Ramos (cell line): ENCODE measurements around the gene CPZ.
"Not testable (repeated sequence)": the region's sequence is repeated elsewhere in the genome, so short reads cannot be mapped to it uniquely, and the experiment has no call there.

Experiments
- in situ Hi-C: fragments of 300-500 bp; cut with MboI; formaldehyde crosslinking; loops from one replicate; pipeline ENCODE4 v1.14.3; 2022; ENCODE audit warnings: low sequenced_read_pairs; ENCODE audit not compliant: unreplicated experiment

Gene CPZ

DNA sequence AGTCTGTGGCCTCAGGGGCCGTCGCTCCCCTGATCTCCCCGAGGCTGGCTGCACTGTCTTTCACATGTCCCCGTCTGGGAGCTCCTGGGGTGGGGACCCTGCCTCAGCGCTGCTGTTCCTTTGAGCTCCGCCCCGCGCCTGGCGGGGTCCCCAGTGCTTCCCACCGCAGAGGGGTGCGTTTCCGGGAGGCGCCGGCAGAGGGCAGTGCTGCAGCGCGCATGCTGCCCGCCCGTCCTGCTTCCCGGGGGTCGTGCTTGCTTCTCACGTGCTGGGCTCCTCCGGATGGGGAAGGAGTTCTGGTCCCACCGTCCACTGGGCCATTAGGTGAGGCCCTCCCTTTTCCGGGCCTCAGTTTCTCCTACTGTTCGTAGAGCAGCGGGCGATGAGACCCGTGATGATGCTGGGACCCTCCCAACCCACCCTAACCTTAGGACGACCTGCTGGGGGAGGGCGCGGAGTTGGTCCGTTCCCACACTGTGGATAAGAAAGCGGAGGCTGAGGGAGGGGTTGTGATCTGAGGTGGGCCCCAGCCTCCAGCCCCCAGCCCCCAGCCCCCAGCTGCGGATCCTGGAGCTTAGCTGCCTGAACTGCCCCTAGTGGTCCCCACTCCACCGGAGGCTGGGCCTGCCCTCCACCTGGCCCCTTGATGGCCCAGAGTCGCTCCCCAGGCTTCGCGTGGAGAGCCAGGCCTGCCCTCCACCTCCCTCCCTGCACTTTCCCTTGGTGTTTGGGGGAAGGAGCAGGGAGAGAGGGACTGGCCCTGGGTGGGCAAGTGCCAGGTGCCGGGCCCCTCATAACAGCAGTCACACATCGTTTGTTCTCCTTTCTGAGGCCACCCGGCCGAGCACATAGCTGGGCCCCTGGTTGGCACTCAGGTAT is 15.3 kb downstream of the CPZ start:
- in situ Hi-C loops: no loop called here

DNA sequence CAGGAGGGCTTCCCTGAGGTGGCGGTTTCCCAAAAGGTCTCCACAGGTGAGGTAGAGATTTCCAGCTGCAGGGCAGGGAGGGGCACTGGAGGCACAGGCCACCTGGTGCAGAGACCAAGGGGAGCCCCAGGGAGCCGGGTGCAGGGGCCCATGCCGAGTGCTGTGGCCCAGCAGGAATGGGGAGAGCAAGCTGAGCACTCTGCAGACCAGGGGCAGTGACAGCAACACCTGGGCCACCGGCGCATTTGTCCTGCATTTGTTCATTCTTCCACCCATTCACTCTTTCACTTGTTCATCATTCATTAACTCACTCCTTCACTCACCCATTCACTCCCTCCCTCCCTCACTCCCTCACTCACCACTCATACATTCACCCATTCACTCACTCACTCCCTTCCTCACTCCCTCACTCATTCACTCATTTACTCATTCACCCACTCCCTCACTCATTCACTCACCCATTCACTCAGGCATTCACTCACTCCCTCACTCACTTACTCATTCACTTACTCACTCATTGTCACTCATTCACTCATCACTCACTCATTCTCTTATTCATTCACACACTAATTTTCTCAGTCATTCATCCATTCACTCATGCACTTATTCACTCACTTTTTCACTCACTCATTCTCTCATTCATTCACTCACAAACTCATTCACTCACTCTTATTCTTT is 16.3 kb downstream of the CPZ start:
- in situ Hi-C loops: no loop called here

DNA sequence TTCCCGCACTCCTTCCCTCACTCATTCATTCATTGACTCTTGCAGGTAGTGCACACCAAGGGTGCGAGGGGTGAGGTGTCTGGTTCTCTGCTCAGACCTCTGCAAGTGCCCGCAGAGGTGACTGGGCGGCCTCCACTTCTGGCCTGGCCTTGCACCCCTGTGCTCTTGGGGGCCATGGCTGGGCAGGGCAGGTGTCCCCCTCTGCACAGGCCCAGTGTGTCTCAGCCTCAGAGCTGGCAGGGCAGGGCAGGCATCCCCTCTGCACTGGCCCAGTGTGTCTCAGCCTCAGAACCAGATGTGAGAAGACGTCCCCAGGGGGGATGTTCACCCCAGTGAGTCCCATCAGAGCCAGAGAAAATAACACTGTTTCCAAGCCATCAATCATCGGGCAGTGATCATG is 16.8 kb downstream of the CPZ start:
- in situ Hi-C loops: no loop called here

DNA sequence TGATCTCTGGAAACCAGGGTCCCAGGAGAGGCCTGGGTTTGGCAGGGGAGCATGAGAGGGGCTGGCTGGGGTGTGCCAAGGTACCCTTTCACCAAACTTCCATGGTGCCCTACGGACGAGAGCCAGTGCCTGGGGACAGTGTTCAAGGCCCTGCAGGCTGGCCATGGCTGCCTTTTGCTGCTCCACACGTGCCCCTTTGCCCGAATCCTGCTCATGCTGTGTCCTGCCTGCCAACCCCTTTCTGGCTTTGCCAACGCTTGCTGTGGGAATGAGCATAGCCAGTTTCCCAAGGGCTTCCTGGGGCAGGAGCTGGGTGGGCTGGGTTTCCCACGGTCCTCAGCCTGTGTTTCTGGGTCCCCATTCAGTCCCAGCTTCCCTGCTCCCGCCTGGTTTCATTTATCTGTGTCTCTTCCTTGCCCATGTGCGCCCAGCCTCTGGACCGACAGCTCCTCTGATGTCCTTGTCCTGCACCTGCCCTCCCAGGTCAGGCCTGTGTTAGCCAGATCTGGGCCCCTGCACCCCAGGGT is 17.3 kb downstream of the CPZ start:
- in situ Hi-C loops: no loop called here

DNA sequence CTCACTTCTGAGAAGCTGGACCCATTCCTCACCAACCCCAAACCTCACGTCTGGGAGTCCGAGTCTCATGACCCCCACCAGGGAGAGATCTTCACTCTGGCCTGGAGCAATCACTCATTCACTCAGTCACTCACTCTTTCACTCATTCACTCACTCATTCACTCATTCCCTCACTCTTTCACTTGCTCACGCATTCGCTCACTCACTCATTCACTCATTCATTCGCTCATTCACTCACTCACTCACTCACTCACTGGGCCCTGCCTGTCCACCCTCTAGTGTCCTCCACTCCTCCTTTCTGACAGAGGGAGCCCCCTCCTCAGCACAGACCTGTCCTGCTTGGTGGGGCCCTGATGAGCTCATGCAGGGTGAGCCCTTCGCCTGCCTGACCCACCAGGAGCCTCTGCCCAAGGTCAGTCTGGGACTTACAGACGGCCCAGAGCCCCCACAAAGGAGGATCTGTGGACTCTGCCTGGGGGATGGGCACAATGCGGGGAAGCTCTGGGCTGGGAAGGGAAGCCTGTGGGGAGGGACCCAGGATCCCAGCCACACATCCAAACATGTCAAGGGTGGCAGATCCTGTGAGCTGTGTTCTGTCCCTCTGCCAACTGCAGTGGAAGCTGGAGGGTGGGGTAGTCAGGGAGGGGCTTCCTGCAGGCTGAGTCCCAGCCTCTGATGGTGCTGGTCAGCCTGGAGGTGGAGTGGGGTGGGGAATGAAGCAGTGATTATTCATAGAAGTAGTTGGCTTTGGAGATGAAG is 18.5 kb downstream of the CPZ start:
- in situ Hi-C loops: no loop called here

DNA sequence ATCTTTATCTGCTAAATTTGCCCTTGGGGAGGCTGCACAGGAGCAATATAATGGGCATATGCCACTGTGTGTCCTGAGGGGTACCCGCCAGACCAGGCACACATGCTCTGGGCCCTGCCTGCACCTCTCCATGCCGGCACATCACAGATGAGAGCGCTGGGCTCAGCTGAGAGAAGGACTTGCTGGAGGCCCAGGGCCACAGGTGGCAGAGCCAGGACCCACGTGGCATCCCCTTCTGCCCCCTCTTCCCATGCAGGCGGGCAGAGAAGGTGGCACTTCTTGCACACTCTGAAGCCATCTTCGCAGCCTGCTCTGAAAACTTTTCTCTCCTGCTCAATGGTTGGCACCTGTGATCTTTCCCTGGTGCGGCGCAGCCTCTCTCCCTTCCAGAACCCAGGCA is 20.1 kb downstream of the CPZ start:
- in situ Hi-C loops: no loop called here

DNA sequence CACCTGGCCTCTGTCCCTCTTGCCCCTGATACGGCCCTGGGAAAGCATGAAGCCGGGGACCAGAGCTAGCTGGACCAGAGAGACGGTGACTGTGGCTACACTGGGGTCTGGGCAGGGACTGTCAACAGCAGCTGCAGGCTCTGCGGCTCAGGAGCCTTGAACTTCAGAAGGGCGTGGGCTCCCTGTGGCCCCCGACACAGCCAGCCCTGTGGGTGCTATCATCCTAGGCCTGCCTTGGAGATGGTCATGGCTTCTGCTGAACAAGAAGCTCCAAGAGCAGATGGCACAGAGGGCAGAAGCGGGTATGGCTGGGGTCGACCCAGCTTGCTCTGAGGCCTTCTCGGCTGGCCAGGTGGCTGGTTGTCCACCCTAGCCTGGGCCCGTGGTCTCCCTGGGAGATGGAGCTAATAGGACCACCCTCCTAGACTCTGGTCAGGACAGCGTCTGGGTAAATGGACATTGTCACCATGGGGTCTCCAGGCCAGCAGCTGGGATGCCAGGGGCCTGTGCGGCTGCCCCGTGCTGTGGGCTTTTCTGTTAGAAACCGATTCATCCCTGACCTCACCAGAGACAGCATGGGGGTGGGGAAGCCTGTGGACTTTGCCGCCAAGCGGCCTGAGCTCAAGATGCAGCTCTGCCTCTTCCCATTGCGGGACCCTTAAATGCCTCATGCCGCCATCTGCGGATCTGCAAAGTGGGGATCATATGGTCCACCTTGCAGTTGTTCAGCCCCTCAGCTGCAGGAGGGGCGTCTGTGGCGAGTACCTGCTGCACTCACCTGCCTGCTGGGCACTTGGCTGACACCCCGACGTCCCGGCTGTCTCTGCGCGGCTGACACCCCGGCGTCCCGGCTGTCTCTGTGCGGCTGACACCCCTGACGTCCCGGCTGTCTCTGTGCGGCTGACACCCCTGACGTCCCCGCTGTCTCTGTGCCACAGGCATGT is 21.1 kb downstream of the CPZ start:
- in situ Hi-C loops: no loop called here

DNA sequence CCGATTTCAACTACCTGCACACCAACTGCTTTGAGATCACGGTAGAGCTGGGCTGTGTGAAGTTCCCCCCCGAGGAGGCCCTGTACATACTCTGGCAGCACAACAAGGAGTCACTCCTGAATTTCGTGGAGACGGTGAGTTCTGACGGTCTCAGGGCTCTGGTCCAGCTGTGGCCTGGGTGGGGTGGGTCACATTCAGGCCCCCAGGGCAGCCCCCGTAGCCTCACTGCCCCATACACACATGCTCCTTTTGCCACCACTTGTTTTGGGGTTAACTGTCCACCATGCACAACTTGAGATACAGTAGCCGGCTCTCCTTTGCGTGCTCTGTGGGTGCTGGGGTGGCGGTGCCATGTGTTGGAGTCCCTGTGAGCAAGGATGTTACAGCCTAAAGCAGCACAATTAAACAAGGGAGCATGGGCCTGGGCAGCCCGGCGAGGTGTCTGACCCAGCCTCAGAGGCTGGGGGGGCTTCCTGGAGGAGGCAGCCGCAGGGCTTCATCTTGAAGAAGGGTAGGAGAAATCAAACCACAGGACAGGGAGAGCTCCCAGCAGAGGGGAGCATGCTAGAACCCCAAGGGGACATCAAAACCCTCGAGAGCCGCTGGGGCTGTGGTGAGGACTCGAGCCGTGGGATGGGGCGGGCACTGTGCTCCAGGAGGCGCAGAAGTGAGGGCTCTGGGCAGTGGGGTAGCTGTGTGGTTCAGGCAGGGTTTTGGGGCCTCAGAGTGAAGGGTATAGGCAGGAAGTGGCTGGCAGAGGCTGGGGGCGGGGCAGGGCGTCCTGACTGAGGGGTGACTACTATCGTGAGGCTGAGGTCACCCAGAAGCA is 22.0 kb downstream of the CPZ start:
- in situ Hi-C loops: no loop called here

DNA sequence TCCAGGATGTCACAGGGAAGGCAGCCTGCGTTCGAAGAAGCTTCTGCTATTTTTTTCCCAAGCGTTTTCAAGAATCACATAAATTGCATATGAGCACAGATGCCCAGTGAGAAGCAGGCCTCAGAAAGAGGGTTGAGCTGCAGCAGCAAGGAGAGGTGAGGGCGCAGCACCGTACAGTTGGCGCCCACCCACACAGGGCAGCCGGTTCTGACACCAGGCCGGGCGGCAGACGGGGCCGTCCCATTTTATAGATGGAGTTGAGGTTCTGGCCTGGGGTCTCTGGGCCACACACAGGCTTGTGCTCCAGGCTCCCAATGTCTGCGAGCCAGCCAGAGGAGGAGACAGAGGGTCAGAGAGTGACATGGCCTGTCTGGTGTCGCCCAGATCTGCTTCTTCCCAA is 22.8 kb downstream of the CPZ start:
- in situ Hi-C loops: no loop called here

DNA sequence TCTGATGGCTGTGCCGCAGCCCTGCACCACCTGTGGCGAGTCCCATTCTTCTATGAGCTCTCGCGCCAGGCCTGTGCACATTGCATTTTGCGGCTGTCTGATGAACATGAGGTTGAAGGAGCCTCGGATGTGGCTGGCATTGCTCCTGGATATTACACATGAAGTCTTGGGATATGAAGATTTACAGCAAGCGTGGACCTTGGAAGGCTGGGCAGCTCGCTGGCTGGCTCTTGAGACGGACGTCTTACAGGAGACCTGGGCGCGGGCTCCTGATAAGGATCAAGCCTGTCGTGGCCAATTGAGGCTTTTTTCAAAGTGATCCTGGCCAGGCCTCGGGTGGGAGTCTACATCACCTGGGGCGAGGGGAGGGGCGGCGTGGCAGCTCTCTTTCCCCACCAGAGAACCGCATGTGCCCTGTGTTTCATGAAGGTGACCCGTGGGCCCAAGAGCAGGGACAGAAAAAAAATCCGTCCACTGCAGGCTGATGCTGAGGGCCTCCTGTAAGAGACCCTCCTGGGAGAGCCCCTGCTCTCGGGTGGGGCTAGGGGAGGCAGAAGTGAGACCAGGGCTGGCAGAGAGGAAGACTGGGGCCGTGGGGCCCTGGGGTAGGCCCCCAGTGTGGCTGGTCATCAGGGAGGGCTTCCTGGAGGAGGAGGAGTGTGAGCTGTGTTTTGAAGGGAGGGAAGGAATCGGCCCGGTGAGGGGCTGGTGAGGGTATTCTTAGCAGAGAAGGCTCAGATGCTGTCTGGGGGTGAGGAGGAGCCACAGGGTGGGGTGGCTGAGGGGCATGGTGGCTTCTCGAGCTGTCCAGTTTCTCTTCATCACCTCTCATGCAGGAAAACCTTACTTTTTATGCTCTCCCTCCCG is 23.6 kb downstream of the CPZ start:
- in situ Hi-C loops: no loop called here

DNA sequence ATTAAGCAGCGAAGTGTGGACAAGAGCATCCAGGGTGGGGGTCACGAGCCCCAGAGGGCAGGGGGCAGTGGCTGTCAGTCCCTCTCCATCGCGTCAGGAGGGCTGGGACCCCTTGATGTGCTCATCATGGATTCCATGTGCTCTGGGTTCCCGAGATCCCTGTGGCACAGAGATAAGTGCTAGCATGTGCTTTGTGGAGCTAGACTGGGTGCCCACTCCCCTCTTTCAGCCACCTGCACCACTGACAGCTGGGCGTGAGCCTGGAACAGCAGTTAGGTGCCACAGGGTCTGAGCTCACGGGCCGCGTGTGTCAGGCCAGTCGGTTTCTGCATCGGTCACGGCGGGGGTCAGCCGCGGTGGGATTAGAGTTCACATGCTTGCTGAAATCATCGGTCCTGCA is 24.3 kb downstream of the CPZ start:
- in situ Hi-C loops: no loop called here

DNA sequence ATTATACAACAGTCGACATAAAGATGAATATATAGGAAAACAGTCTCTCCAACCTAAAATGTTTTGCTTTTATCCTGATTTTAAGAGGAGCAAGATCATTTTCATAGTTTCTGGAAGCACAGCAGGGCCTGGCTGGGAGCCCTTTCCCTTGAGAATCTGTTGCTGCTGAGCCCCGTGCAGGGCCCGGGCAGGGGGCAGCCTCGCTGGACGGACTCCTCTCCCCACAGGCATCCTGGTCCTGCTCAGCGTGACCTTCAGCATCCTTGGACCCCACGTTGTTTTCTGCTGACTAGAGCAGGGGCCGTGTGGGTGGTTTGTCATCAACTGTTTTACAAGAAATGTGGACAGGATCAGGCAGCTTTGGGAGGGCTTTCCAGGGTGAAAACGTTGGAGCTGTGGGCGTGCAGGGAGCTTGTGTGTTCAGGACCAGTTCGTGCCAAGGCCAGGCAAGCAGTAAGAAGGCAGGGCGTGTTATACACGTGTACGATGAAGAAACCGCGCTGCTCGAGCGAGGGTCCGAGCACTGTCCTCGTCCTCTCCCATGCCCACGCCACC is 25.0 kb downstream of the CPZ start:
- in situ Hi-C loops: no loop called here

DNA sequence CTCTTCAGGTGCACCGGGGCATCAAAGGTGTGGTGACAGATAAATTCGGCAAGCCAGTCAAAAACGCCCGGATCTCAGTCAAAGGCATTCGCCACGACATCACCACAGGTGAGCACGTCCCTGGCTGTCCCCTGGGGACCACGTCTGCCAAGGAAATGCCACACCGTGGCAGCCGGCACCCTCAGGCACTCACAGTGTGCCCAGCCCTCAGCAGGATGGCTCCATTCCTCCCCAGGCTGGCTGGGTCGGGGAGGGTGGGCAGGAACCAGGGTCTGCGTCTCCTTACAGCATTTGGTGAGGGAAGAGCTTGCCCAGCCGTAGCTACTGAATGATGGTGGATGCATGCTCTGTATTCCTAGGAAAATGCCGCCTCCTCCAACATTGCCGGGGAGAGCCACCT is 25.9 kb downstream of the CPZ start:
- in situ Hi-C loops: no loop called here

DNA sequence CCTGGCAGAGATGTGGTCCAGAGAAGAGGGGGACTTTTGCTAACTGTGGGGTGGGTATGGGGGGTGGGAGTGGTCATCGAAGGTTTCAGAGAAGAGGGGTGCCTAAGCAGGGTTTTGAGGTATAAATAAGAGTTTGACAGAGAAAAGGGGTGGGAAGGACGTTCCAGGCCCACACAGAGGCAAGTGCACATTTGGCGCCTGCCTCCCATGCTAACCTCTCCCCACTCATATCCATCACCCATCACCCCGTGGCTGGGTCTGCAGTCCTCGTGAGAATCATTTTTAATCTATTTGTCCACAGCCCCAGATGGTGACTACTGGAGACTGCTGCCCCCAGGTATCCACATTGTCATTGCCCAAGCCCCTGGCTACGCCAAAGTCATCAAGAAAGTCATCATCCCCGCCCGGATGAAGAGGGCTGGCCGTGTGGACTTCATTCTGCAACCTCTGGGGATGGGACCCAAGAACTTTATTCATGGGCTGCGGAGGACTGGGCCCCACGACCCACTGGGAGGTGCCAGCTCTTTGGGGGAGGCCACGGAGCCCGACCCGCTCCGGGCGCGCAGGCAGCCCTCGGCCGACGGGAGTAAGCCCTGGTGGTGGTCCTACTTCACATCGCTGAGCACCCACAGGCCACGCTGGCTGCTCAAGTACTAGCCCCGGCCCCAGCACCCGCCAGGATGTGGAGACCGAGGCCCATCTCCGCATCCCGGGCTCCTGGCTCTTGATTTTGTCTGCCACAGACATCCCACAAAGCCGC is 26.6 kb downstream of the CPZ start:
- in situ Hi-C loops: no loop called here

DNA sequence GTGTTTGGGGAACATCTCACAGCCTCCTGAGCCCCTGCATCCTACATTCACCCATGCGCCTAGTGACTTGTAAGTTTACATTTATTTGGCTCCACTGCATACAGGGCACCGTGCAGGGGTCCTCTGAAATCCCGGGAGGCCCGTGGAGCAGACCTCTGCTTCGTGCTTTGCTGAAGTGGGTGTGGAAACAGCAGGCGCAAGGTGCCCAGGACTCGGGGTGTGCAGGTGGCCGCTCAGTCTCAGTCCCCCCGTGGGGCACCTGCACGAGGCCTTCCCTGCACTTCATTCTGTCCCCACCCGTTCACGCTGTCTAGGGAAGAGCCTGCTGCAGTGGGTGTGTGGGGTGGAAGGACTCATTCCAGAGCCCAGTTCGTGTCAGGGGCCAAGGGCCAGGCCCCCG is 28.6 kb downstream of the CPZ start:
- in situ Hi-C loops: not testable (repeated sequence)

DNA sequence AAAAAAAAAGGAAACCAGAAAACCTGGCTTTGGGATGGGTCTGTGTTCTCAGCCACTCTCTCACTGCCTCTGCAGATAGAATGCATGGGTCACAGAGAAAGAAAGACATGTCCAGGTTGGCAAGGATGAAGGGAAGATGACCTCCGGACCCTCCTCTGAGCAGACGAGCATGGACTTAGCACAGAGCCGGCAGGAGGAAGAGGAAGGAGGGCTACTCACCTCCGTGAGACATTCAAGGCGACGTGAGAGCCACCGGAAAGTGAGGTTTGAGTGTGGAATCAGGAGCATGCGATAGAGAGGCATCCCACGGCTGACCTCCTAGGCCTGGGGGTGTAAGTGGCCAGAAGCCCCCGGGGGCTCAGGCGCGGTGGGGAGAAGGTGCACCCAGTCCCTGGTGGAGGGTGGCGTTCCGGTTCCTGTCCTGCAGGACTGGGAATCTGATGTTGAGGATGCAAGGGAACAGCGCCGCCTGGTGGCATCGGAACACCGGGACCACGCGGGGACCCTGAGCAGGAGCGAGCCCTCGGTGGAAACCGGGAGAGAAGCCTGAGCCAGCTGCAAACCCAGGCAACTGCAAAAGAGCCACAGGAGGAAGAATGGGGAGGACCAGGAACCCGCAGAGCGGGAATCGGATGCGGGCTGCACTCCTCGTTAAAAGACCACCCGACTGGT is 32.2 kb downstream of the CPZ start:
- in situ Hi-C loops: not testable (repeated sequence)
